ENCODE results near the gene YJU2.
"Not testable (repeated sequence)": the region's sequence is repeated elsewhere in the genome, so short reads cannot be mapped to it uniquely, and the experiment has no call there.

Gene YJU2

GRCh38 chr19:4268816-4269430 lies 22.0 kb downstream of the YJU2 start:
- DNase-seq, result no peak

- DNase-seq, result no peak
Observed at GRCh38 chr19:4272894-4273293, 26.0 kb downstream of the YJU2 start.

- DNase-seq, result not testable (repeated sequence)
Observed at GRCh38 chr19:4274321-4274686, 27.4 kb downstream of the YJU2 start.

- DNase-seq, result no peak
Observed at GRCh38 chr19:4277191-4277696, 30.4 kb downstream of the YJU2 start.

GRCh38 chr19:4278010-4278409 lies 31.1 kb downstream of the YJU2 start:
- no peak for DNase-seq

- DNase-seq, result no peak
Observed at GRCh38 chr19:4278419-4279266, 31.8 kb downstream of the YJU2 start, which contains the start of gene SHD. Gene SHD, plus strand, starts transcription at chr19:4279266. Its CDS starts 798 bp downstream, at chr19:4280064.

GRCh38 chr19:4279267-4279529 lies 32.3 kb downstream of the YJU2 start:
- no peak for DNase-seq

GRCh38 chr19:4279530-4280422 lies 32.9 kb downstream of the YJU2 start:
- no peak for DNase-seq

GRCh38 chr19:4284176-4284958 lies 37.5 kb downstream of the YJU2 start:
- DNase-seq, result no peak

- DNase-seq, result no peak
Observed at GRCh38 chr19:4284974-4285373, 38.1 kb downstream of the YJU2 start.

- not testable (repeated sequence) for DNase-seq
Observed at GRCh38 chr19:4286141-4286540, 39.3 kb downstream of the YJU2 start.

GRCh38 chr19:4288091-4288777 lies 41.4 kb downstream of the YJU2 start:
- DNase-seq, result no peak

GRCh38 chr19:4291184-4291732 lies 44.4 kb downstream of the YJU2 start:
- no peak for DNase-seq

- DNase-seq, result no peak
Observed at GRCh38 chr19:4292515-4292914, 45.6 kb downstream of the YJU2 start.

- no peak for DNase-seq
Observed at GRCh38 chr19:4294389-4294788, 47.5 kb downstream of the YJU2 start.

GRCh38 chr19:4295972-4296771 lies 49.3 kb downstream of the YJU2 start:
- no peak for DNase-seq

GRCh38 chr19:4297901-4298809 lies 51.3 kb downstream of the YJU2 start:
- no peak for DNase-seq

GRCh38 chr19:4298810-4299550 lies 52.1 kb downstream of the YJU2 start:
- no peak for DNase-seq

- DNase-seq, result no peak
Observed at GRCh38 chr19:4300589-4300988, 53.7 kb downstream of the YJU2 start.

All from activated effector memory CD4-positive, alpha-beta T cell treated with anti-CD3 and anti-CD28 coated beads, Interleukin-2, amount 50 U/mL, for 16 hours (primary cell).